Uterus (tissue), 2 donors: ENCODE measurements around the gene PLS1.

Source experiments
- POLR2A ChIP-seq, 2 donors: fragments of 450-650 bp; IDR thresholded peaks; one replicate each; pipeline ENCODE4 v1.6.1; 2016; ENCODE audit warnings: antibody characterized with exemption in 2 of 2, mild to moderate bottlenecking in 1 of 2, moderate library complexity in 1 of 2
- TF ChIP-seq, protein P1 (sequence below), 4 experiments: fragments of 200-600 bp in 2 of 4; fragments of 450-650 bp in 2 of 4; sonication (generic) in 2 of 4; IDR thresholded peaks; one replicate each; pipeline ENCODE4 v1.5.1; 2016 to 2019; ENCODE audit warnings: antibody characterized with exemption in 4 of 4, mild to moderate bottlenecking in 2 of 4, moderate library complexity in 1 of 4

- no peak for TF ChIP-seq POLR2A (IDR thresholded peaks at IDR 0.05)
- TF ChIP-seq, protein P1, sequence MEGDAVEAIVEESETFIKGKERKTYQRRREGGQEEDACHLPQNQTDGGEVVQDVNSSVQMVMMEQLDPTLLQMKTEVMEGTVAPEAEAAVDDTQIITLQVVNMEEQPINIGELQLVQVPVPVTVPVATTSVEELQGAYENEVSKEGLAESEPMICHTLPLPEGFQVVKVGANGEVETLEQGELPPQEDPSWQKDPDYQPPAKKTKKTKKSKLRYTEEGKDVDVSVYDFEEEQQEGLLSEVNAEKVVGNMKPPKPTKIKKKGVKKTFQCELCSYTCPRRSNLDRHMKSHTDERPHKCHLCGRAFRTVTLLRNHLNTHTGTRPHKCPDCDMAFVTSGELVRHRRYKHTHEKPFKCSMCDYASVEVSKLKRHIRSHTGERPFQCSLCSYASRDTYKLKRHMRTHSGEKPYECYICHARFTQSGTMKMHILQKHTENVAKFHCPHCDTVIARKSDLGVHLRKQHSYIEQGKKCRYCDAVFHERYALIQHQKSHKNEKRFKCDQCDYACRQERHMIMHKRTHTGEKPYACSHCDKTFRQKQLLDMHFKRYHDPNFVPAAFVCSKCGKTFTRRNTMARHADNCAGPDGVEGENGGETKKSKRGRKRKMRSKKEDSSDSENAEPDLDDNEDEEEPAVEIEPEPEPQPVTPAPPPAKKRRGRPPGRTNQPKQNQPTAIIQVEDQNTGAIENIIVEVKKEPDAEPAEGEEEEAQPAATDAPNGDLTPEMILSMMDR (IDR thresholded peaks at IDR 0.05), result no peak
Observed at GRCh38 chr3:142604940-142605339, 8.7 kb downstream of the PLS1 start.
